ENCODE measurements around the gene BICDL2. TPM values are rescaled to one million over a fixed set of nuclear protein-coding genes. Genes with fewer than 3 reads are reported as not detected.

BICDL2 gene
- polyA plus RNA-seq, 1 of the 3 experiments (the other 2 are of a cell fraction) = not detected

DNA sequence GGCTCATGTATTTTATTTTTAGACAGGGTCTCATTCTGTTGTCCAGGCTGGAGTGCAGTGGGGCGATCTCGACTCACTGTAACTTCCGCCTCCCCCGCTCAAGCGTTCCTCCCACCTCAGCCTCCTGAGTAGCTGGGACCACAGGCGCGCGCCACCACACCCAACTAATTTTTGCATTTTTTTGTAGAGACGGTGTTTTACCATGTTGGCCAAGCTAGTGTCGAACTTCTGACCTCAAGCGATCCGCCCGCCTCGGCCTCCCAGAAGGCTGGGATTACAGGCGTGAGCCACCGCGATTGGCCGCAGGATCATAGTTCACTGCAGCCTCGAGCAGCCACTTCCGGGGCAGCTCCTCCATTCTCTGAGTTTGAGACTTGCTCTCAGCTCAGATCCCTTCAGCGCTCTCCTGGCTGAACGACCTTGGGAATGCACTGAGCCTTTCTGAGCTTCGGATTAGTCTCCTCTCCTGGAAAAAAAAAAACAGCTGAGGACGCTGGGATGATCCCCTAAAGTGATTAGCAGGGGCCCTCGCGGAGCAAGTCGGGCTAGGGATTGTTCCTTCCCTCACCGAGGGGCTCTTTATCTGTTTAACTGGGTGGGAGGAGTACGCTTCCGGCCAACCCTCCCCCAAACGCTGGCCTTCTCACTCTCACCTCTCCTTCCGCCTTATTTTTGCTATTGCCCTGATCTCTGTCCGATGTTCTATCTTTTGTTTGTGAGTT lies 55.4 kb downstream of the BICDL2 start:
- Histone ChIP-seq H3K9me2 (no peaks in the 10 kb centered on the region), H4K20me1 (ENCODE audit: insufficient read depth) (no peaks in the 10 kb centered on the region), H3K4me1 (ENCODE audit: control insufficient read depth in 1 of 2, insufficient read depth in 2 of 2, low read depth in 1 of 2, low read length in 1 of 2) (peaks cover 4 to 18% of the 10 kb centered on the region in 2 experiments; a peak in 2 of 4 replicates), H3K9ac (peak overlapping the region; percentile 93; the same call in 1 of the 2 replicates), H3F3A (replicated peaks; ENCODE audit: insufficient read depth) (peaks cover 10% of the 10 kb centered on the region), H2AFZ (ENCODE audit: low read depth) (no peak overlapping the region), H3K36me3 (replicated peaks in 1 of 2; ENCODE audit: control insufficient read depth in 1 of 2, insufficient read depth in 2 of 2, low read length in 1 of 2) (no peaks in the 10 kb centered on the region), H3K27me3 (ENCODE audit: insufficient read depth) (no peaks in the 10 kb centered on the region), H3K4me3 (ENCODE audit: low read depth in 2 of 2, low read length in 1 of 2) (peak overlapping the region in 1 of 2 experiments; percentile 69; a peak in 2 of 4 replicates), H3K9me3 (no peaks in the 10 kb centered on the region), H3K27ac (ENCODE audit: low read depth in 2 of 2, low read length in 1 of 2) (no peak overlapping the region), H3K79me2 (ENCODE audit: insufficient read depth) (peaks cover 16% of the 10 kb centered on the region; the same call in 1 of the 2 replicates), H3K4me2 (peak overlapping the region; percentile 98)
- no peak for DNase-seq
- TF ChIP-seq, protein P1, sequence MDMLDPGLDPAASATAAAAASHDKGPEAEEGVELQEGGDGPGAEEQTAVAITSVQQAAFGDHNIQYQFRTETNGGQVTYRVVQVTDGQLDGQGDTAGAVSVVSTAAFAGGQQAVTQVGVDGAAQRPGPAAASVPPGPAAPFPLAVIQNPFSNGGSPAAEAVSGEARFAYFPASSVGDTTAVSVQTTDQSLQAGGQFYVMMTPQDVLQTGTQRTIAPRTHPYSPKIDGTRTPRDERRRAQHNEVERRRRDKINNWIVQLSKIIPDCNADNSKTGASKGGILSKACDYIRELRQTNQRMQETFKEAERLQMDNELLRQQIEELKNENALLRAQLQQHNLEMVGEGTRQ (IDR thresholded peaks at IDR 0.05; ENCODE audit: borderline replicate concordance, low read depth, low read length) = no peak
- no peak for TF ChIP-seq SMC3 (IDR thresholded peaks at IDR 0.05; ENCODE audit: low read depth, low read length)
- no peak for TF ChIP-seq RXRA (IDR thresholded peaks at IDR 0.05; ENCODE audit: borderline replicate concordance, low read depth)
- no peak for TF ChIP-seq FOXJ3 (CRISPR knock-in tag; IDR thresholded peaks at IDR 0.05)
- TF ChIP-seq SIN3A (IDR thresholded peaks at IDR 0.05; ENCODE audit: borderline replicate concordance, low read depth, low read length) = no peak
- TF ChIP-seq EP300 (IDR thresholded peaks at IDR 0.05; ENCODE audit: borderline replicate concordance in 1 of 2, low read depth in 1 of 2, low read length in 1 of 2) = no peak
- TF ChIP-seq POLR2AphosphoS5 (IDR thresholded peaks at IDR 0.05; ENCODE audit: low read depth, low read length) = no peak
- no peak for TF ChIP-seq MEF2A (IDR thresholded peaks at IDR 0.05; ENCODE audit: borderline replicate concordance, low read depth)
- TF ChIP-seq, protein P2, sequence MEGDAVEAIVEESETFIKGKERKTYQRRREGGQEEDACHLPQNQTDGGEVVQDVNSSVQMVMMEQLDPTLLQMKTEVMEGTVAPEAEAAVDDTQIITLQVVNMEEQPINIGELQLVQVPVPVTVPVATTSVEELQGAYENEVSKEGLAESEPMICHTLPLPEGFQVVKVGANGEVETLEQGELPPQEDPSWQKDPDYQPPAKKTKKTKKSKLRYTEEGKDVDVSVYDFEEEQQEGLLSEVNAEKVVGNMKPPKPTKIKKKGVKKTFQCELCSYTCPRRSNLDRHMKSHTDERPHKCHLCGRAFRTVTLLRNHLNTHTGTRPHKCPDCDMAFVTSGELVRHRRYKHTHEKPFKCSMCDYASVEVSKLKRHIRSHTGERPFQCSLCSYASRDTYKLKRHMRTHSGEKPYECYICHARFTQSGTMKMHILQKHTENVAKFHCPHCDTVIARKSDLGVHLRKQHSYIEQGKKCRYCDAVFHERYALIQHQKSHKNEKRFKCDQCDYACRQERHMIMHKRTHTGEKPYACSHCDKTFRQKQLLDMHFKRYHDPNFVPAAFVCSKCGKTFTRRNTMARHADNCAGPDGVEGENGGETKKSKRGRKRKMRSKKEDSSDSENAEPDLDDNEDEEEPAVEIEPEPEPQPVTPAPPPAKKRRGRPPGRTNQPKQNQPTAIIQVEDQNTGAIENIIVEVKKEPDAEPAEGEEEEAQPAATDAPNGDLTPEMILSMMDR (IDR thresholded peaks at IDR 0.05) = no peak
- TF ChIP-seq FOSL2 (IDR thresholded peaks at IDR 0.05; ENCODE audit: borderline replicate concordance, low read depth) = no peak
- no peak for TF ChIP-seq RFX5 (IDR thresholded peaks at IDR 0.05; ENCODE audit: low read length)
- no peak for TF ChIP-seq FOXM1 (IDR thresholded peaks at IDR 0.05; ENCODE audit: low read depth)
- no peak for TF ChIP-seq YY1 (IDR thresholded peaks at IDR 0.05; ENCODE audit: low read depth)
- no peak for TF ChIP-seq ELF1 (IDR thresholded peaks at IDR 0.05)
- TF ChIP-seq, protein P3, sequence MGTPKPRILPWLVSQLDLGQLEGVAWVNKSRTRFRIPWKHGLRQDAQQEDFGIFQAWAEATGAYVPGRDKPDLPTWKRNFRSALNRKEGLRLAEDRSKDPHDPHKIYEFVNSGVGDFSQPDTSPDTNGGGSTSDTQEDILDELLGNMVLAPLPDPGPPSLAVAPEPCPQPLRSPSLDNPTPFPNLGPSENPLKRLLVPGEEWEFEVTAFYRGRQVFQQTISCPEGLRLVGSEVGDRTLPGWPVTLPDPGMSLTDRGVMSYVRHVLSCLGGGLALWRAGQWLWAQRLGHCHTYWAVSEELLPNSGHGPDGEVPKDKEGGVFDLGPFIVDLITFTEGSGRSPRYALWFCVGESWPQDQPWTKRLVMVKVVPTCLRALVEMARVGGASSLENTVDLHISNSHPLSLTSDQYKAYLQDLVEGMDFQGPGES (IDR thresholded peaks at IDR 0.05; ENCODE audit: low read depth, low read length) = no peak
- ChIA-PET POLR2A (interaction anchor here (0.8 to 2.2 kb wide), 3 partner anchors 12 to 19 kb away, joined by 3 to 12 read pairs (median 4); partner anchors contain the start of gene PAQR4), CTCF (interaction anchor here (0.6 to 3.1 kb wide), 8 partner anchors 9 to 148 kb away, joined by 3 to 25 read pairs (median 3); partner anchors contain the start of gene KREMEN2)
- WGBS (ENCODE audit: low lambda C conversion rate) = 95% methylated on average over 33 of the region's 33 CpGs

Data from SK-N-SH (cell line).